ENCODE measurements around the gene IQUB.

The IQUB gene

GRCh38 chr7:123534383-123535260 is at the start of gene IQUB:
IQUB (minus strand) TSS chr7:123534595; CDS start chr7:123512340, 22,255 bp downstream.
- ATAC-seq, result peak; percentile 83
- Mint-ChIP-seq H3K4me1 (peaks cover 34% of the 10 kb centered on the region), H3K9me3 (no peaks in the 10 kb centered on the region), H3K27me3 (peaks cover 24% of the 10 kb centered on the region), H3K27ac (peak within 1 kb of the TSS; percentile 71 to 83), H3K4me3 (peak within 1 kb of the TSS; percentile 86 to 93)
- DNase-seq, result peak; percentile 89 to 92

- ATAC-seq (no peak), DNase-seq (no peak)
- Mint-ChIP-seq H3K4me1 (no peaks in the 10 kb centered on the region), H3K4me3 (no peak overlapping the region), H3K27ac (no peak overlapping the region), H3K27me3 (peaks cover 33% of the 10 kb centered on the region), H3K9me3 (no peaks in the 10 kb centered on the region)
These were observed 49.4 kb upstream of the IQUB start for GRCh38 chr7:123583821-123584220.

- peaks cover 24% of the 10 kb centered on the region for H3K27me3 Mint-ChIP-seq
- no peak for ATAC-seq
- no peak overlapping the region for H3K27ac Mint-ChIP-seq
- no peak for DNase-seq
- H3K9me3 Mint-ChIP-seq, result no peaks in the 10 kb centered on the region
- no peaks in the 10 kb centered on the region for H3K4me1 Mint-ChIP-seq
- no peak overlapping the region for H3K4me3 Mint-ChIP-seq
These were observed 46.7 kb upstream of the IQUB start for GRCh38 chr7:123581162-123581459.

- DNase-seq, result no peak
- ATAC-seq, result peak; percentile 57
- Mint-ChIP-seq H3K4me1 (no peaks in the 10 kb centered on the region), H3K4me3 (no peak overlapping the region), H3K9me3 (no peaks in the 10 kb centered on the region), H3K27me3 (peaks cover 24% of the 10 kb centered on the region), H3K27ac (no peak overlapping the region)
These were observed 46.2 kb upstream of the IQUB start for GRCh38 chr7:123580406-123581161.

- ATAC-seq (no peak), DNase-seq (no peak)
- Mint-ChIP-seq H3K4me1 (no peaks in the 10 kb centered on the region), H3K27ac (no peak overlapping the region), H3K4me3 (no peak overlapping the region), H3K27me3 (peaks cover 24% of the 10 kb centered on the region), H3K9me3 (no peaks in the 10 kb centered on the region)
These were observed 45.0 kb upstream of the IQUB start for GRCh38 chr7:123579416-123579815.

- ATAC-seq (no peak), DNase-seq (no peak)
- no peaks in the 10 kb centered on the region for H3K9me3 Mint-ChIP-seq
- H3K4me1 Mint-ChIP-seq, result no peaks in the 10 kb centered on the region
- H3K27me3 Mint-ChIP-seq, result no peaks in the 10 kb centered on the region
- H3K27ac Mint-ChIP-seq, result peak overlapping the region in 1 of 2 donors; percentile 15
- H3K4me3 Mint-ChIP-seq, result no peak overlapping the region
These were observed 39.6 kb upstream of the IQUB start for GRCh38 chr7:123573896-123574467.

- no peaks in the 10 kb centered on the region for H3K9me3 Mint-ChIP-seq
- H3K4me3 Mint-ChIP-seq, result no peak overlapping the region
- ATAC-seq (no peak), DNase-seq (no peak)
- no peaks in the 10 kb centered on the region for H3K4me1 Mint-ChIP-seq
- no peaks in the 10 kb centered on the region for H3K27me3 Mint-ChIP-seq
- no peak overlapping the region for H3K27ac Mint-ChIP-seq
These were observed 38.9 kb upstream of the IQUB start for GRCh38 chr7:123573341-123573740.

GRCh38 chr7:123571684-123572083 is 37.3 kb upstream of the IQUB start:
- DNase-seq, result no peak

GRCh38 chr7:123571187-123571586 is 36.8 kb upstream of the IQUB start:
- no peak for DNase-seq
- no peak overlapping the region for H3K4me3 Mint-ChIP-seq
- H3K27ac Mint-ChIP-seq, result no peak overlapping the region
- no peaks in the 10 kb centered on the region for H3K9me3 Mint-ChIP-seq
- no peaks in the 10 kb centered on the region for H3K4me1 Mint-ChIP-seq
- peaks cover 6% of the 10 kb centered on the region for H3K27me3 Mint-ChIP-seq
- ATAC-seq, result no peak

More at GRCh38 chr7:123571684-123572083, 37.3 kb upstream of the IQUB start:
- ATAC-seq, result no peak
- Mint-ChIP-seq H3K9me3 (no peaks in the 10 kb centered on the region), H3K27me3 (peaks cover 6% of the 10 kb centered on the region), H3K4me3 (no peak overlapping the region), H3K27ac (no peak overlapping the region), H3K4me1 (no peaks in the 10 kb centered on the region)

GRCh38 chr7:123570390-123571182 is 36.2 kb upstream of the IQUB start:
- Mint-ChIP-seq H3K4me1 (no peaks in the 10 kb centered on the region), H3K9me3 (no peaks in the 10 kb centered on the region), H3K27ac (no peak overlapping the region), H3K4me3 (no peak overlapping the region), H3K27me3 (peaks cover 6% of the 10 kb centered on the region)
- ATAC-seq (no peak), DNase-seq (no peak)

- Mint-ChIP-seq H3K27me3 (peaks cover 6% of the 10 kb centered on the region), H3K9me3 (no peaks in the 10 kb centered on the region), H3K27ac (no peak overlapping the region), H3K4me3 (no peak overlapping the region), H3K4me1 (no peaks in the 10 kb centered on the region)
- no peak for DNase-seq
- no peak for ATAC-seq
These were observed 35.1 kb upstream of the IQUB start for GRCh38 chr7:123569352-123570010.

GRCh38 chr7:123562121-123562520 is 27.7 kb upstream of the IQUB start:
- no peaks in the 10 kb centered on the region for H3K4me1 Mint-ChIP-seq
- peaks cover 12% of the 10 kb centered on the region for H3K27me3 Mint-ChIP-seq
- DNase-seq (no peak), ATAC-seq (no peak)
- H3K4me3 Mint-ChIP-seq, result no peak overlapping the region
- no peaks in the 10 kb centered on the region for H3K9me3 Mint-ChIP-seq
- no peak overlapping the region for H3K27ac Mint-ChIP-seq

GRCh38 chr7:123558289-123558874 is 24.0 kb upstream of the IQUB start:
- Mint-ChIP-seq H3K4me3 (no peak overlapping the region), H3K27ac (no peak overlapping the region), H3K4me1 (peaks cover 4% of the 10 kb centered on the region), H3K9me3 (no peaks in the 10 kb centered on the region), H3K27me3 (peaks cover 7% of the 10 kb centered on the region)
- no peak for ATAC-seq
- DNase-seq, result no peak

- Mint-ChIP-seq H3K4me1 (peaks cover 10% of the 10 kb centered on the region), H3K4me3 (no peak within 1 kb of the TSS), H3K27ac (no peak within 1 kb of the TSS), H3K9me3 (no peaks in the 10 kb centered on the region), H3K27me3 (peaks cover 7% of the 10 kb centered on the region)
- peak; percentile 98 for ATAC-seq
- peak; percentile 92 to 97 for DNase-seq
These were observed 23.2 kb upstream of the IQUB start, which contains the start of gene NDUFA5 for GRCh38 chr7:123557398-123558288. NDUFA5 (minus strand) TSS chr7:123557818; CDS start chr7:123557795, 23 bp downstream.
